SIG-M5 treated with dmso at 0.1 percent for 504 hours (cell line): ENCODE measurements around the gene P3H4.
A peak's percentile ranks its signal among the peaks of the same experiment; 100 is the strongest.

Source experiments
- DNase-seq: peaks from one replicate; lab custom pipeline; 2025; ENCODE audit not compliant: unreplicated experiment; lab: John Stamatoyannopoulos, UW

Gene P3H4

GRCh38 chr17:41822216-41823140, 10.7 kb upstream of the P3H4 start:
- no peak for DNase-seq

GRCh38 chr17:41821776-41822175, 10.0 kb upstream of the P3H4 start:
- DNase-seq = no peak

DNA sequence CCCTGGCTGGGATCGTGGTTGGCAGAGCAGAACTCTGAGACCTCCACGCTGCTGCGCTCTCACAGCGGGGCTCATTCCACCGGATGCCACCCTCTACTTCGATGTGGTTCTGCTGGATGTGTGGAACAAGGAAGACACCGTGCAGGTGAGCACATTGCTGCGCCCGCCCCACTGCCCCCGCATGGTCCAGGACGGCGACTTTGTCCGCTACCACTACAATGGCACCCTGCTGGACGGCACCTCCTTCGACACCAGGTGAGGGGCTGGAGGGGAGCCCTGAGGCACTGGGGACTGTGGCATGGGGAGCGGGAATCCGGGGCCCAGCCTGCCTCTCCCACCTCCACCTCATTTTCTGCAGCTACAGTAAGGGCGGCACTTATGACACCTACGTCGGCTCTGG, 6.3 kb upstream of the P3H4 start:
- no peak for DNase-seq

DNA sequence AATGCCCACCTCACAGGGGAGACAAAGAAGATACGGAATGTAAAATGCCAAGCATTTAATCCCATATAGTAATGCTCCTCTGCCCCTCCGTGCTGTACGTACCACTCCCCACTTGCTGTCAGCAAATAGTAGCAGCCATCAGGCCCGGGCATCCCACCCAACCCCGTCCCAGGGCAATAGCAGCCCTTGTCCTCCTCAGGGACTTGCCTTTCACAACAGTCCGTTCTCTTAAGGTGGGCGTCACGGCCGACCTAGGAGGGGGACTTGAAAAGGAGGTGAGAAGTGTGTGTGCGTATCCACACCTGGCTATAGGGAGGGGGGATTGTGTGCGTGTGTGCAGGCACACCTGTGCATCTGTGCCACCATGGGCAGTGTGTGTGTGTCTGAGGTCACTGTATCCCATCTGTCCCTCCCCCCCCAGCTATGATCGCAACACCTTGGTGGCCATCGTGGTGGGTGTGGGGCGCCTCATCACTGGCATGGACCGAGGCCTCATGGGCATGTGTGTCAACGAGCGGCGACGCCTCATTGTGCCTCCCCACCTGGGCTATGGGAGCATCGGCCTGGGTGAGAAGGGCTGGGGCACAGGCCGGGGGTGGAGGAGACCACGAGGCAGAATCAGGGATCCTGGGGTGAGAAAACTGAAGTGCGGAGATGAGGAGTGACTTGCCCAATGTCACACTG, 5.0 kb upstream of the P3H4 start:
- DNase-seq = no peak

DNA sequence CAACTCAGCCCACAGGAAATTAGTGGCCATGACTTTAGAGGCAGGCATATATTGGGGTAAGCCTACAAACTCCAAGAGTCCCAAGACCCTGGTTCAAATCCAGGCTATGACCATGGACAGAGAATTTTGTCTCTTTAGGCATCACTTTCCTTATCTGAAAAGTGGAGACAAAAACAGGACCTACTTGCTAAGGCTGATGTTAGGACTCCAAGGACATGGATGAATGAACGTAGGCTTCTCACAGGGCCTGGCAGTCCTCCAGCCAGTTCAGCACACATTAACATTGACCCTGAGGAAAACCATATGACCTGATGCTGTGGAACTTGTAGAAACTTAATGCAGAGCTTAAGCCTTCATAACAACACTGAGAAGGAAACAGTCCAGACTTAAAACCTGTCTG, 2.4 kb upstream of the P3H4 start:
- no peak for DNase-seq

- DNase-seq = no peak
Measured at GRCh38 chr17:41813699-41814124, 2.0 kb upstream of the P3H4 start.

DNA sequence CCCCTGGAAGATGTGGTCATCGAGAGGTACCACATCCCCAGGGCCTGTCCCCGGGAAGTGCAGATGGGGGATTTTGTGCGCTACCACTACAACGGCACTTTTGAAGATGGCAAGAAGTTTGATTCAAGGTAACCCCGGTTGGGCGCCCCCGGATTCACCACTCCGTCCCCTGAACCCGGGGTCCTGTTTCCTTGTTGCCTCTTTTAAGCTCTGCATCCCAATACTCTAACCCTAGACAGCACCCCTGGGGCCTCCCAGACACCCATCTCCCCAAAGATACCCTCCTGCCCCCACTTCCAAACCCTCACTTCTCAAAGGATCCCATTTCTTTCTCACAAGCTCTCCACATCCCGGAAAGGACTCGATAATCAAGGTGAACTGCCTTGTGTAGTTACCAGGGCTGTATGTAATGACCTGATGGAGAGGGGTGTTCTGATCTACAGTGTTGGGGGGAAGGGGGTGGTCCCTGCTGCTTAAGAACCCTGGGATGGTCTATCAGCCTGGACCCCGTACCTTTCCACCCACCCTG, 1.5 kb upstream of the P3H4 start:
- DNase-seq = no peak

- DNase-seq = no peak
Measured at GRCh38 chr17:41812381-41813151, 817 bp upstream of the P3H4 start, which contains the start of gene FKBP10. Gene FKBP10 (plus strand): TSS chr17:41813004. CDS start chr17:41813035, 31 bp downstream.

DNA sequence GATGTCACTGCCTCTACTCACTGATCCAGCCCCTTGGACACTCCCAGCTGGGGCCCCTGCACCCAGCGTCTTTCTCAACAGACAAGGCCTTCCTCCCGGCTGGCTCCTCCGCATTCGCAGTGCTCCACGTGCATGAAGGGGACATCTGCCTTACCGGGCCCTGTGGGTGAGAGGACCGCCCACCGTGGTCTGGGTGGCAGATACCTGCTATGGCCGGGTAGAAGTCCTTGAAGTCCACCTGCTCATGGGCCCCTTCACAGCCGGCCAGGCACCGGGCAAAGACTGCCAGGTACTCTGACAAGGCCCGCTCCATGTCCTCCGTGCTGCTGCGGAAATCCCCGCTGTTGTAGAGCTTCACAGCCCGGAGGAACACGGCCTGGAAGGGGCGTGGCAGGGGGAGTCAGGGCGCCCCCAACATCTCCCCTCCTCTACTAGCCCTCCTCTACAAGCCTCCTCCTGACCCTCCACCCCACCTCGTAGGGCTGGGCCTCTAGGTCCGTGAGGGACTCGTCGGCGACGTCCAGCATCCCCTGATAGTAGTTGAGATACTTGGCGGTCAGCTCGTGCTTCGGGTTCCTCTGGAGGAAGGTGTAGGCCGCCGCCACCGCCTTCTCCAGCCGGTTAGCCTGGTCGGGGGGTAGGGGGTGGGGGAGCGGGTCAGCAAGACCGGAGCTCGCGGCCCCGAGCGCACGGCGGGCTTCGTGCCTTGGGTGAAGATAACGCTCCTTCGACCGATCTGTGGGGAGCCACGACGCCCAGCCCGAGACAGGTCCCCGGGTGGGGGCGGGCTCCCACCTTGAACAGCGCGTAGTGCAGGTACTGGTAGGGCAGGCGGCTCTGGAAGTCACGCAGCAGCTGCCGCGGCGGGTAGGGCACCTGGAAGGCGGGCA, 845 bp downstream of the P3H4 start:
- DNase-seq = no peak

DNA sequence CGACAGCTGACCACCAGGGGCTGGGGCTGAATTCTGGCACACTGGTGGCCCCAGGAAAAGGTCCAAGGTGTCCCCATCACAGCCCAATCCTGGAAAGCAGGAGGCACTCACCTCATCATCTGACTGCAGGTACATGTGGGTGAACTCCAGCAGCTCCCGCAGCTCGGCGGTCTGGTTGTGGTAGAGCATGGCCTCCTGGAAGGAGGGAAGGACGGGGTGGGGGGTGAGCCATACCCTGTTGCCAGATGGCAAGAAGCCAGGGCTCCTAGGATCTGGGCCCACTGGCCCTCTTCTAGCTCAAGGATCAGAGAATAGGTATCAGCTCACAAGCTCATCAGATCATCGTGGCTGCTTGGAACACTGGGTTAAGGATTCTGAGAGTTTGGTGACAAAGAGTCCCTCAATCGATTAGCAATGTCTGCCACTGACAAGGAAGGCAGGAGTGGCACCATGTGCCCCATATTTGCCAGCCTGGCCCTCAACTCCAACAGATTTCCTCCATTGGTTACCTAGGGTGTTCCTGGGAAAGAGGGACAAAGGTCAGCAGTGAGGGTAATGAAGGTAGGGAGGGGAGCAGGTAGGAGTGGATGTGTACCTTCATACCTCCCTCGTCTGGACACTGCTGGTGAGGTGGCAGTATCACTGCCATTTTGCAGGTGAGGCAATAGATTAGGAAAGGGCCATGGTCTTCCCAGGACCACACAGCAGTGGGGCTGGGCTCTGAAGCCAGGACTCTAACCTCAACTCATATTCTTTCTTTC, 4.9 kb downstream of the P3H4 start:
- DNase-seq = no peak

DNA sequence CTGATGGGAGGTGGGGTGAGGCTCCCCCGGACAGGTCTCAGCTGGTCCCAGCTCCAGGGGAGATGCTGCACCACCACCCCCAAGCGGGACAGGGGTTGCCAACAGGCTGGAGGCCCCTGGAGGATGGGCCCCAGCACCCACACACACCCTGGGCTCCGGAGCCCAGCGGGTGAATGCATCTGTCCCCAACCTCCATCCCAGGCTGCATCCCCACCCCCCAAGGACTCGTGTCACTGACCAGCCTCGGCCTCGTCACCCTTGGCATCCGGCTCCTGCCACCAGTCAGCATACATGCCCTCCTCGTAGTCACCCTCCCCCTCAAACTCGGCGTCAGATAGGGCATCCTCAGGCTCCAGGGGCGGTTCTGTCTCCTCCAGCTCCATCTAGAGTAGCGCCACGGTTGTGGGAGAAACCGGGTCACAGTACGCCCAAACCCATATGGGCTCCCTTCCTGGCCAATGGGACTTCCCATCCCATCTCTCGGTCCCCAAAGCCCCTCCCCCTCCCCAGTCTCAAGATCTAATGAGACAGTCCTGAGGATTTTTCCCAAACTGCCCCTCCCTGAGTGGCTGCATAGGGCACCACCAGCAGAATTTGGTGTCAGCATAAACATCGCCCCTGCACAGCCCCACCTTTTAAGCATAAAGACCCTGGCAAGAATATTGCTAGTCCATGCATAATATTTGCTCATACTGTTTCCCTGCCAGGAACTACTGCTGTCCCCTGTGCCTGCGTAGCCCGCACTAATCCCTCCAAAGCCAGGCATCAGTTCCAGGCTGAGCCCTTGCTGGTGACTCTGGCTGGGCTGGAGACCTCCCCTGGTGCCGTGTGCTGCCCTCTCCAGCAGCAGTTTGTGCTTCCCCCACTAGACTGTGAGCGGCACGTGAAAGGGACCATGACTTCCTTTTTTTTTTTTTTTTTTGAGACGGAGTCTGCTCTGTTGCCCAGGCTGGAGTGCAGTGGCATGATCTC, 8.4 kb downstream of the P3H4 start:
- DNase-seq = peak; percentile 66

- DNase-seq = peak; percentile 69
Measured at GRCh38 chr17:41801374-41802271, 10.1 kb downstream of the P3H4 start.

GRCh38 chr17:41800601-41801373, 11.0 kb downstream of the P3H4 start:
- DNase-seq = no peak

- no peak for DNase-seq
Measured at GRCh38 chr17:41799366-41799765, 12.4 kb downstream of the P3H4 start.

- no peak for DNase-seq
Measured at GRCh38 chr17:41797377-41797776, 14.4 kb downstream of the P3H4 start.

DNA sequence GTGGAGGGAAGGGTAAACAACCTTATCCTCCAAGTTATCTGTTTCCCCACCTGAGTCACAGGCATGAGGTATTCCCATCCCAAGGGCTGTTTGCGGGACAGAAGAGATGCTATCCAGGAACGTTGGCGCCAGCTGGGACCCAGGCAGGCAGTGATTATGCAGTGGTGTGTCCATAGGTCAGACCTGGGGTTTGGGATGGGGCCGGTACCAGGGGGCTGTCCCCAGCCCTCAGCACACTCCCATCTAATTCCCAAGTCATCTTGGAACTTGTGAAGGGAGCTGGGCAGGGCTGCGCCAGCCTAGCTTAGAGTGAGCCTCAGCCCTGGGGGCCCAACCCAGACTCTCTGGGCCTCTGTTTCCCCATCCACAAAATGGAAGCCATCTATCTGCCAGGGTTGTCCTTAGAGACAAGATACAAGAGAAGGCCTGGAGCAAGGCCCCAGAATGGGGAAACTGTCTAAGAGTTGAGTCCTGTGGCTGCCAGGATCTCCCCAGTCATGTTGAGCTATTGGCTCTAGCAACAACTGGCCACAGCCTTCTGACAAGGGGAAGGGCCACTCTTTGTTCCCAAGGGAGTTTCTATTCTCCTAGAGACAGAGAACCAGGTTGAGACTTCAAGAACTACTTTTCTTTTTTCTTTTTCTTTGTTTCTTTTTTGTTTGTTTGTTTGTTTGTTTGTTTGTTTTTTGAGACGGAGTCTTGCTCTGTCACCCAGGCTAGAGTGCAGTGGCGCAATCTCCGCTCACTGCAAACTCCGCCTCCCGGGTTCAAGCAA, 15.4 kb downstream of the P3H4 start:
- no peak for DNase-seq
